ENCODE measurements around the gene CNIH2. TPM values are rescaled to one million over a fixed set of nuclear protein-coding genes. Genes with fewer than 3 reads are reported as not detected.
A peak's percentile ranks its signal among the peaks of the same experiment; 100 is the strongest.

Gene CNIH2
- total and polyA plus RNA-seq, 2 of the 13 experiments (the other 11 are each of a cell fraction or from before 2014, with no cell fraction given), result 0.60 to 0.69 TPM

GRCh38 chr11:66311965-66312548 lies 34.1 kb downstream of the CNIH2 start (continued):
- TF ChIP-seq HIVEP1 (CRISPR knock-in tag; IDR thresholded peaks at IDR 0.05) (no peak; the same call in 1 of the 2 replicates), DPF2 (CRISPR knock-in tag; IDR thresholded peaks at IDR 0.05; ENCODE audit: borderline replicate concordance, low read depth) (no peak), CENPT (CRISPR knock-in tag; IDR thresholded peaks at IDR 0.05; ENCODE audit: low read depth) (no peak), STAG1 (CRISPR knock-in tag; IDR thresholded peaks at IDR 0.05) (peak; percentile 95), TAF15 (IDR thresholded peaks at IDR 0.05; ENCODE audit: low read depth, low read length, poor library complexity, severe bottlenecking) (no peak), RBM22 (optimal IDR thresholded peaks at IDR 0.05; ENCODE audit: low read length) (no peak), HNRNPK (IDR thresholded peaks at IDR 0.05; ENCODE audit: low read depth, low read length, poor library complexity, severe bottlenecking) (no peak), KDM5B (CRISPR knock-in tag; IDR thresholded peaks at IDR 0.05; ENCODE audit: borderline replicate concordance) (peak; percentile 69; the same call in 1 of the 2 replicates), RELA (CRISPR knock-in tag; IDR thresholded peaks at IDR 0.05) (no peak), EHMT2 (IDR thresholded peaks at IDR 0.05; ENCODE audit: borderline replicate concordance, low read depth, low read length) (no peak), ZNF543 (CRISPR knock-in tag; IDR thresholded peaks at IDR 0.05) (no peak), KMT2B (CRISPR knock-in tag; IDR thresholded peaks at IDR 0.05) (peak; percentile 21; the same call in 1 of the 2 replicates), MXD3 (CRISPR knock-in tag; IDR thresholded peaks at IDR 0.05) (peak; percentile 12; the same call in 1 of the 2 replicates), MXD1 (CRISPR knock-in tag; IDR thresholded peaks at IDR 0.05) (no peak), POLR2AphosphoS2 (IDR thresholded peaks at IDR 0.05; ENCODE audit: low read depth, low read length) (no peak), KDM1A (CRISPR knock-in tag; IDR thresholded peaks at IDR 0.05) (no peak), ELF3 (CRISPR knock-in tag; IDR thresholded peaks at IDR 0.05) (no peak), XBP1 (CRISPR knock-in tag; IDR thresholded peaks at IDR 0.05) (no peak), ZMYM2 (CRISPR knock-in tag; IDR thresholded peaks at IDR 0.05) (no peak; the same call in 1 of the 2 replicates)
- TF ChIP-seq, protein P1, sequence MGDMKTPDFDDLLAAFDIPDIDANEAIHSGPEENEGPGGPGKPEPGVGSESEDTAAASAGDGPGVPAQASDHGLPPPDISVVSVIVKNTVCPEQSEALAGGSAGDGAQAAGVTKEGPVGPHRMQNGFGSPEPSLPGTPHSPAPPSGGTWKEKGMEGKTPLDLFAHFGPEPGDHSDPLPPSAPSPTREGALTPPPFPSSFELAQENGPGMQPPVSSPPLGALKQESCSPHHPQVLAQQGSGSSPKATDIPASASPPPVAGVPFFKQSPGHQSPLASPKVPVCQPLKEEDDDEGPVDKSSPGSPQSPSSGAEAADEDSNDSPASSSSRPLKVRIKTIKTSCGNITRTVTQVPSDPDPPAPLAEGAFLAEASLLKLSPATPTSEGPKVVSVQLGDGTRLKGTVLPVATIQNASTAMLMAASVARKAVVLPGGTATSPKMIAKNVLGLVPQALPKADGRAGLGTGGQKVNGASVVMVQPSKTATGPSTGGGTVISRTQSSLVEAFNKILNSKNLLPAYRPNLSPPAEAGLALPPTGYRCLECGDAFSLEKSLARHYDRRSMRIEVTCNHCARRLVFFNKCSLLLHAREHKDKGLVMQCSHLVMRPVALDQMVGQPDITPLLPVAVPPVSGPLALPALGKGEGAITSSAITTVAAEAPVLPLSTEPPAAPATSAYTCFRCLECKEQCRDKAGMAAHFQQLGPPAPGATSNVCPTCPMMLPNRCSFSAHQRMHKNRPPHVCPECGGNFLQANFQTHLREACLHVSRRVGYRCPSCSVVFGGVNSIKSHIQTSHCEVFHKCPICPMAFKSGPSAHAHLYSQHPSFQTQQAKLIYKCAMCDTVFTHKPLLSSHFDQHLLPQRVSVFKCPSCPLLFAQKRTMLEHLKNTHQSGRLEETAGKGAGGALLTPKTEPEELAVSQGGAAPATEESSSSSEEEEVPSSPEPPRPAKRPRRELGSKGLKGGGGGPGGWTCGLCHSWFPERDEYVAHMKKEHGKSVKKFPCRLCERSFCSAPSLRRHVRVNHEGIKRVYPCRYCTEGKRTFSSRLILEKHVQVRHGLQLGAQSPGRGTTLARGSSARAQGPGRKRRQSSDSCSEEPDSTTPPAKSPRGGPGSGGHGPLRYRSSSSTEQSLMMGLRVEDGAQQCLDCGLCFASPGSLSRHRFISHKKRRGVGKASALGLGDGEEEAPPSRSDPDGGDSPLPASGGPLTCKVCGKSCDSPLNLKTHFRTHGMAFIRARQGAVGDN (CRISPR knock-in tag; IDR thresholded peaks at IDR 0.05), result peak; percentile 89
- TF ChIP-seq, protein P2, sequence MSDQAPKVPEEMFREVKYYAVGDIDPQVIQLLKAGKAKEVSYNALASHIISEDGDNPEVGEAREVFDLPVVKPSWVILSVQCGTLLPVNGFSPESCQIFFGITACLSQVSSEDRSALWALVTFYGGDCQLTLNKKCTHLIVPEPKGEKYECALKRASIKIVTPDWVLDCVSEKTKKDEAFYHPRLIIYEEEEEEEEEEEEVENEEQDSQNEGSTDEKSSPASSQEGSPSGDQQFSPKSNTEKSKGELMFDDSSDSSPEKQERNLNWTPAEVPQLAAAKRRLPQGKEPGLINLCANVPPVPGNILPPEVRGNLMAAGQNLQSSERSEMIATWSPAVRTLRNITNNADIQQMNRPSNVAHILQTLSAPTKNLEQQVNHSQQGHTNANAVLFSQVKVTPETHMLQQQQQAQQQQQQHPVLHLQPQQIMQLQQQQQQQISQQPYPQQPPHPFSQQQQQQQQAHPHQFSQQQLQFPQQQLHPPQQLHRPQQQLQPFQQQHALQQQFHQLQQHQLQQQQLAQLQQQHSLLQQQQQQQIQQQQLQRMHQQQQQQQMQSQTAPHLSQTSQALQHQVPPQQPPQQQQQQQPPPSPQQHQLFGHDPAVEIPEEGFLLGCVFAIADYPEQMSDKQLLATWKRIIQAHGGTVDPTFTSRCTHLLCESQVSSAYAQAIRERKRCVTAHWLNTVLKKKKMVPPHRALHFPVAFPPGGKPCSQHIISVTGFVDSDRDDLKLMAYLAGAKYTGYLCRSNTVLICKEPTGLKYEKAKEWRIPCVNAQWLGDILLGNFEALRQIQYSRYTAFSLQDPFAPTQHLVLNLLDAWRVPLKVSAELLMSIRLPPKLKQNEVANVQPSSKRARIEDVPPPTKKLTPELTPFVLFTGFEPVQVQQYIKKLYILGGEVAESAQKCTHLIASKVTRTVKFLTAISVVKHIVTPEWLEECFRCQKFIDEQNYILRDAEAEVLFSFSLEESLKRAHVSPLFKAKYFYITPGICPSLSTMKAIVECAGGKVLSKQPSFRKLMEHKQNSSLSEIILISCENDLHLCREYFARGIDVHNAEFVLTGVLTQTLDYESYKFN (CRISPR knock-in tag; conservative IDR thresholded peaks at IDR 0.05), result peak; percentile 53; the same call in 1 of the 2 replicates

Data from HepG2 (cell line).